ENCODE data around the gene IVL.

GRCh38 chr1:152899883-152900282 is 8.5 kb upstream of the IVL start:
- no peak for TF ChIP-seq POLR2A (IDR thresholded peaks at IDR 0.05)
- TF ChIP-seq, protein P1, sequence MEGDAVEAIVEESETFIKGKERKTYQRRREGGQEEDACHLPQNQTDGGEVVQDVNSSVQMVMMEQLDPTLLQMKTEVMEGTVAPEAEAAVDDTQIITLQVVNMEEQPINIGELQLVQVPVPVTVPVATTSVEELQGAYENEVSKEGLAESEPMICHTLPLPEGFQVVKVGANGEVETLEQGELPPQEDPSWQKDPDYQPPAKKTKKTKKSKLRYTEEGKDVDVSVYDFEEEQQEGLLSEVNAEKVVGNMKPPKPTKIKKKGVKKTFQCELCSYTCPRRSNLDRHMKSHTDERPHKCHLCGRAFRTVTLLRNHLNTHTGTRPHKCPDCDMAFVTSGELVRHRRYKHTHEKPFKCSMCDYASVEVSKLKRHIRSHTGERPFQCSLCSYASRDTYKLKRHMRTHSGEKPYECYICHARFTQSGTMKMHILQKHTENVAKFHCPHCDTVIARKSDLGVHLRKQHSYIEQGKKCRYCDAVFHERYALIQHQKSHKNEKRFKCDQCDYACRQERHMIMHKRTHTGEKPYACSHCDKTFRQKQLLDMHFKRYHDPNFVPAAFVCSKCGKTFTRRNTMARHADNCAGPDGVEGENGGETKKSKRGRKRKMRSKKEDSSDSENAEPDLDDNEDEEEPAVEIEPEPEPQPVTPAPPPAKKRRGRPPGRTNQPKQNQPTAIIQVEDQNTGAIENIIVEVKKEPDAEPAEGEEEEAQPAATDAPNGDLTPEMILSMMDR (IDR thresholded peaks at IDR 0.05) = no peak
- no peak for TF ChIP-seq EP300 (IDR thresholded peaks at IDR 0.05; ENCODE audit: low read depth)
